H1 (cell line): ENCODE results near the gene VRK3. TPM values are rescaled to one million over a fixed set of nuclear protein-coding genes. Genes with fewer than 3 reads are reported as not detected.

Source experiments
- CTCF ChIA-PET: fragments of 300-600 bp; sonication (Branson Sonifier 250); formaldehyde crosslinking; loops from one replicate; lab custom pipeline; 2021; ENCODE audit not compliant: partially characterized antibody; lab: Charles Lee
- POLR2A ChIA-PET: fragments of 300-600 bp; sonication (Branson Sonifier 250); formaldehyde crosslinking; loops from one replicate; lab custom pipeline; 2021; ENCODE audit warnings: inconsistent platforms; ENCODE audit not compliant: partially characterized antibody; lab: Charles Lee
- DNase-seq, 2 experiments: peaks; one replicate each; pipeline versions ENCODE4 v3.0.0 to v3.0.0-alpha.2; 2010 to 2022; ENCODE audit warnings: low spot score in 2 of 2, low read depth in 1 of 2, mixed read lengths in 1 of 2
- FAIRE-seq: peaks from 2 replicates; lab custom pipeline; 2011; peaks lifted over from hg19 to GRCh38; lab: Jason Lieb, UNC
- H2AFZ ChIP-seq: 2 replicates; pipeline ENCODE4 v1.8.1; 2012; ENCODE audit warnings: low read length, inconsistent platforms
- H2AK5ac ChIP-seq: 2 replicates; pipeline ENCODE4 v1.6.1; 2013; ENCODE audit warnings: low read depth, low read length
- H2BK120ac ChIP-seq: replicated peaks from 2 replicates; pipeline ENCODE3; 2013; ENCODE audit warnings: low read depth, low read length, inconsistent platforms
- H2BK12ac ChIP-seq: 2 replicates; pipeline ENCODE4 v1.6.1; 2013; ENCODE audit warnings: low read depth, low read length
- H2BK15ac ChIP-seq: 2 replicates; pipeline ENCODE4 v1.6.1; 2013; ENCODE audit warnings: low read length
- H2BK20ac ChIP-seq: 2 replicates; pipeline ENCODE4 v1.6.1; 2013; ENCODE audit warnings: low read length
- H2BK5ac ChIP-seq: 2 replicates; pipeline ENCODE4 v1.6.1; 2013; ENCODE audit warnings: low read depth, low read length
- H3K14ac ChIP-seq: 2 replicates; pipeline ENCODE4 v1.6.1; 2013; ENCODE audit warnings: inconsistent platforms; ENCODE audit not compliant: insufficient read length
- H3K18ac ChIP-seq: 2 replicates; pipeline ENCODE4 v1.6.1; 2013; ENCODE audit warnings: low read length; ENCODE audit errors: extremely low read depth
- H3K23ac ChIP-seq: 2 replicates; pipeline ENCODE4 v1.6.1; 2013; ENCODE audit warnings: inconsistent platforms; ENCODE audit not compliant: insufficient read length
- H3K23me2 ChIP-seq: 2 replicates; pipeline ENCODE4 v1.6.1; 2013; ENCODE audit warnings: low read depth, low read length
- H3K27ac ChIP-seq: 2 replicates; pipeline ENCODE4 v1.6.1; 2011; ENCODE audit warnings: low read depth, low read length, inconsistent platforms
- H3K27me3 ChIP-seq, 4 experiments: replicated peaks in 1 of 4; 1 replicate in 1 of 4; 2 replicates in 3 of 4; pipeline versions ENCODE4 v1.6.1 to v1.8.1; 2011 to 2013; ENCODE audit warnings: low read length in 3 of 4, mild to moderate bottlenecking in 3 of 4, inconsistent platforms in 2 of 4, mixed read lengths in 2 of 4, moderate library complexity in 1 of 4; ENCODE audit not compliant: control insufficient read depth in 3 of 4, insufficient read depth in 3 of 4; ENCODE audit errors: extremely low read depth in 1 of 4
- H3K36me3 ChIP-seq, 4 experiments: 2 replicates each; pipeline versions ENCODE4 v1.6.1 to v1.8.1; 2011 to 2013; ENCODE audit warnings: mild to moderate bottlenecking in 4 of 4, low read length in 3 of 4, moderate library complexity in 2 of 4, control low read depth in 1 of 4, inconsistent platforms in 1 of 4; ENCODE audit not compliant: insufficient read depth in 4 of 4, control insufficient read depth in 2 of 4
- H3K4ac ChIP-seq: replicated peaks from 2 replicates; pipeline ENCODE3; 2013; ENCODE audit warnings: low read length, low read depth, mixed read lengths, inconsistent platforms; ENCODE audit not compliant: insufficient read length
- H3K4me1 ChIP-seq, 4 experiments: replicated peaks in 1 of 4; 1 replicate in 1 of 4; 2 replicates in 3 of 4; pipeline versions ENCODE4 v1.6.1 to v1.8.1; 2011 to 2013; ENCODE audit warnings: low read length in 3 of 4, inconsistent platforms in 2 of 4, mixed read lengths in 1 of 4; ENCODE audit not compliant: insufficient read depth in 4 of 4, control insufficient read depth in 3 of 4
- H3K4me2 ChIP-seq, 2 experiments: 2 replicates each; pipeline versions ENCODE4 v1.6.1 to v1.8.1; 2011 to 2013; ENCODE audit warnings: low read depth in 2 of 2, low read length in 2 of 2, control low read depth in 1 of 2, inconsistent platforms in 1 of 2, mild to moderate bottlenecking in 1 of 2; ENCODE audit not compliant: insufficient read depth in 1 of 2
- H3K4me3 ChIP-seq, 4 experiments: fragments of 200-600, 300-600 bp in 1 of 4; sonication (generic), shearing (Covaris generic), sonication (Bioruptor Twin) in 1 of 4; 2 replicates each; pipeline versions ENCODE4 v1.5.1 to v1.8.1; 2011 to 2016; ENCODE audit warnings: low read length in 4 of 4, low read depth in 3 of 4, control low read depth in 2 of 4, inconsistent platforms in 2 of 4, mild to moderate bottlenecking in 2 of 4, mixed read lengths in 1 of 4, moderate library complexity in 1 of 4; ENCODE audit not compliant: insufficient read depth in 2 of 4; ENCODE audit errors: extremely low read depth in 1 of 4
- H3K56ac ChIP-seq: replicated peaks from 2 replicates; pipeline ENCODE3; 2013; ENCODE audit warnings: low read depth, mild to moderate bottlenecking, mixed read lengths, low read length, inconsistent platforms; ENCODE audit not compliant: insufficient read length
- H3K79me1 ChIP-seq: 2 replicates; pipeline ENCODE4 v1.6.1; 2013; ENCODE audit warnings: low read depth, low read length, control low read depth
- H3K79me2 ChIP-seq, 2 experiments: 2 replicates each; pipeline versions ENCODE4 v1.6.1 to v1.8.1; 2012 to 2013; ENCODE audit warnings: low read length in 2 of 2, mild to moderate bottlenecking in 2 of 2, inconsistent platforms in 1 of 2; ENCODE audit not compliant: insufficient read depth in 2 of 2, control insufficient read depth in 1 of 2
- H3K9ac ChIP-seq, 4 experiments: replicated peaks in 1 of 4; 1 replicate in 1 of 4; 2 replicates in 3 of 4; pipeline versions ENCODE4 v1.6.1 to v1.8.1; 2011 to 2013; ENCODE audit warnings: low read depth in 3 of 4, low read length in 3 of 4, control low read depth in 2 of 4, mild to moderate bottlenecking in 2 of 4, moderate library complexity in 2 of 4, inconsistent platforms in 1 of 4; ENCODE audit errors: extremely low read depth in 1 of 4
- H3K9me3 ChIP-seq, 2 experiments: 2 replicates each; pipeline versions ENCODE4 v1.6.1 to v1.8.1; 2012 to 2013; ENCODE audit warnings: mild to moderate bottlenecking in 2 of 2, moderate library complexity in 2 of 2, control low read depth in 1 of 2, inconsistent platforms in 1 of 2, low read depth in 1 of 2, low read length in 1 of 2, mixed read lengths in 1 of 2; ENCODE audit not compliant: insufficient read depth in 2 of 2
- H4K20me1 ChIP-seq, 2 experiments: replicated peaks in 1 of 2; 2 replicates each; pipeline versions ENCODE3 to v1.8.1; 2011 to 2013; ENCODE audit warnings: inconsistent platforms in 2 of 2, low read length in 2 of 2, mild to moderate bottlenecking in 1 of 2; ENCODE audit not compliant: insufficient read depth in 2 of 2, control insufficient read depth in 1 of 2
- H4K5ac ChIP-seq: 2 replicates; pipeline ENCODE4 v1.6.1; 2013; ENCODE audit warnings: low read length, low read depth, mixed read lengths, inconsistent platforms; ENCODE audit not compliant: insufficient read length
- H4K8ac ChIP-seq: 2 replicates; pipeline ENCODE4 v1.8.0; 2013; ENCODE audit warnings: mild to moderate bottlenecking, moderate library complexity, low read length, inconsistent platforms; ENCODE audit not compliant: insufficient read depth; ENCODE audit errors: extremely low read depth
- H4K91ac ChIP-seq: replicated peaks from 2 replicates; pipeline ENCODE3; 2013; ENCODE audit warnings: low read length, mixed read lengths, inconsistent platforms; ENCODE audit not compliant: insufficient read length
- WGBS, 2 experiments: shearing (Covaris generic) in 1 of 2; methylation state at CpG; one replicate each; pipeline versions ENCODE4 v1.1.6 to v1.1.7; 2013 to 2015; ENCODE audit warnings: low lambda C conversion rate in 2 of 2, mixed read lengths in 2 of 2, inconsistent platforms in 1 of 2, low coverage in 1 of 2, missing lambda C conversion rate in 1 of 2; ENCODE audit not compliant: insufficient replicate concordance in 2 of 2, insufficient coverage in 1 of 2, insufficient read length in 1 of 2; ENCODE audit errors: extremely low coverage in 1 of 2, missing lambda C conversion rate in 1 of 2; 5-methylcytosine and 5-hydroxymethylcytosine counted together
- polyA plus RNA-seq, 7 experiments: library from polyadenylated mRNA; depleted of rRNA in 3 of 7; stranded (reverse) in 5 of 7; unstranded in 2 of 7; fragments of >200 nt in 5 of 7; fragments of 200-250 nt in 2 of 7; gene quantifications; 1 replicate in 5 of 7; 2 replicates in 1 of 7; 4 replicates in 1 of 7; pipeline versions ENCODE4 v1.2.1 to v1.2.3, GENCODE V29; 2011 to 2013; ENCODE audit warnings: missing spikeins in 2 of 7, mixed read lengths in 2 of 7
- total RNA-seq: library from RNA; stranded (reverse); fragmentation: NEBNext Ultra II Directional; extraction: Animal tissue kit (Norgen Biotek cat#: 25700); gene quantifications from 2 replicates; pipeline ENCODE4 v1.2.1, GENCODE V29; 2021

VRK3 gene
- total and polyA plus RNA-seq, 2 of the 8 experiments (the other 6 are each of a cell fraction or from before 2014, with no cell fraction given) = 21.3 to 36.1 TPM

DNA sequence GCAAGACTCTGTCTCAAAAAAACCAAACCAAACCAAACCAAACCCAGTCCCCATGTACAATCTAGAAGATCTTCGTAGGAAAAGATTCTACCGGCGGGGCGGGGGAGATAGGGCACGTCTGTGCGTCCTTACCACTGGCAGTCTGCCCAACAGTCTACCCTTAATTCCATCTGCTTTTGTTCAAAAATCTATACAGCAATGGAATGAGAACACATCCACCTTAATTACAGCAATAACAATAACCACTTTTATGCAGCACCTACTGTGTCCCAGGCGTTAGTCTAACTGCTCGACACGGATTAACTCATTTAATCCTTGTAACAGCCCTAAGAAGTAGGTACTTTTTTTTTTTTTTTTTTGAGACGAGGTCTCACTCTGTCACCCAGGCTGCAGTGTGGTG lies 98.7 kb downstream of the VRK3 start:
- no peak overlapping the region; a peak in 1 of 4 replicates for H3K4me2 ChIP-seq
- no peak overlapping the region for H4K91ac ChIP-seq
- peaks cover 24 to 74% of the 10 kb centered on the region in 2 experiments for H3K79me2 ChIP-seq
- no peak overlapping the region for H3K18ac ChIP-seq
- no peak overlapping the region for H2BK5ac ChIP-seq
- H2BK120ac ChIP-seq = no peak overlapping the region
- H3K36me3 ChIP-seq = peaks cover 19 to 41% (median 28%) of the 10 kb centered on the region in 4 experiments
- H4K8ac ChIP-seq = no peak overlapping the region; the same call in 1 of the 2 replicates
- no peak overlapping the region for H2BK15ac ChIP-seq
- no peak overlapping the region for H2AFZ ChIP-seq
- H4K20me1 ChIP-seq = peaks cover 27 to 38% of the 10 kb centered on the region in 2 experiments
- FAIRE-seq = no peak
- H2BK12ac ChIP-seq = no peak overlapping the region
- H3K23me2 ChIP-seq = peaks cover 9% of the 10 kb centered on the region
- H2BK20ac ChIP-seq = no peak overlapping the region
- no peaks in the 10 kb centered on the region for H3K9me3 ChIP-seq
- no peaks in the 10 kb centered on the region for H3K27me3 ChIP-seq
- no peak for DNase-seq
- H3K4me1 ChIP-seq = peaks cover 0 to 16% (median 3%) of the 10 kb centered on the region in 4 experiments; a peak in 5 of 7 replicates
- H3K56ac ChIP-seq = no peak overlapping the region
- H3K9ac ChIP-seq = no peak overlapping the region; a peak in 2 of 7 replicates
- H3K79me1 ChIP-seq = peaks cover 19% of the 10 kb centered on the region
- H4K5ac ChIP-seq = no peak overlapping the region
- no peak overlapping the region for H3K23ac ChIP-seq
- H3K14ac ChIP-seq = no peak overlapping the region
- ChIA-PET CTCF (interaction anchor here (3.2 kb wide), 1 partner anchor 12 kb away, joined by 18 read pairs; no protein-coding TSS in a partner anchor), POLR2A (interaction anchor here (1.1 to 15.1 kb wide), 4 partner anchors 14 to 76 kb away, joined by 3 to 373 read pairs (median 12); partner anchors contain the start of gene PTOV1)
- H3K4me3 ChIP-seq = no peak overlapping the region
- 90% methylated on average over 10 of the region's 10 CpGs; no CpG with 5 or more reads in 1 of the 2 experiments for WGBS, 2 experiments
- no peak overlapping the region for H3K4ac ChIP-seq
- H3K27ac ChIP-seq = no peak overlapping the region
- no peak overlapping the region for H2AK5ac ChIP-seq
